Kidney (tissue), 14 donors: ENCODE measurements around the gene XPR1. TPM values are rescaled to one million over a fixed set of nuclear protein-coding genes. Genes with fewer than 3 reads are reported as not detected.
A peak's percentile ranks its signal among the peaks of the same experiment; 100 is the strongest.

Experiments used
- DNase-seq, 5 donors: peaks; one replicate each; pipeline ENCODE4 v3.0.0-alpha.2; 2013 to 2020
- FAIRE-seq: peaks from 2 replicates; lab custom pipeline; 2012; peaks lifted over from hg19 to GRCh38; lab: Jason Lieb, UNC
- H3K27ac ChIP-seq, 2 donors: one replicate each; pipeline ENCODE4 v1.7.0; 2013; ENCODE audit warnings: low read depth in 2 of 2, low read length in 2 of 2, inconsistent platforms in 1 of 2
- H3K27me3 ChIP-seq: one replicate; pipeline ENCODE4 v1.7.1; 2013; ENCODE audit warnings: low read length, inconsistent platforms; ENCODE audit not compliant: control insufficient read depth, insufficient read depth
- H3K36me3 ChIP-seq, 3 donors: one replicate each; pipeline versions ENCODE4 v1.7.0 to v1.7.1; 2013; ENCODE audit warnings: low read length in 3 of 3, control low read depth in 1 of 3, inconsistent platforms in 1 of 3; ENCODE audit not compliant: insufficient read depth in 3 of 3, control insufficient read depth in 2 of 3
- H3K4me1 ChIP-seq, 3 donors: one replicate each; pipeline versions ENCODE4 v1.7.0 to v1.7.1; 2013; ENCODE audit warnings: low read length in 3 of 3, inconsistent platforms in 1 of 3, low read depth in 1 of 3; ENCODE audit not compliant: control insufficient read depth in 2 of 3, insufficient read depth in 2 of 3
- H3K4me3 ChIP-seq, 3 donors: one replicate each; pipeline versions ENCODE4 v1.7.0 to v1.8.1; 2013; ENCODE audit warnings: low read length in 3 of 3, control low read depth in 1 of 3, inconsistent platforms in 1 of 3
- H3K9ac ChIP-seq, 3 donors: one replicate each; pipeline versions ENCODE4 v1.7.0 to v1.7.1; 2013; ENCODE audit warnings: low read length in 3 of 3, control low read depth in 1 of 3, inconsistent platforms in 1 of 3
- H3K9me3 ChIP-seq, 3 donors: one replicate each; pipeline versions ENCODE4 v1.7.0 to v1.7.1; 2013; ENCODE audit warnings: low read length in 3 of 3, control low read depth in 1 of 3, inconsistent platforms in 1 of 3; ENCODE audit not compliant: control insufficient read depth in 2 of 3, insufficient read depth in 1 of 3
- intact Hi-C: fragments of 100-400 bp; cut with DNase I; formaldehyde crosslinking; loops from one replicate; pipeline ENCODE4 v1.11.1; 2022
- polyA plus RNA-seq: library from polyadenylated mRNA; stranded (reverse); fragments of 350-450 nt; fragmentation: Illumina TruSeq; extraction: RNeasy Lipid Tissue Mini Kit (QIAGEN cat#74804); gene quantifications from one replicate; pipeline ENCODE4 v1.2.3, GENCODE V29; 2014; ENCODE audit warnings: low read depth, low replicate concordance; ENCODE audit not compliant: insufficient read depth
- total RNA-seq: library from RNA; stranded (reverse); fragmentation: NEBNext Ultra II Directional; extraction: Animal tissue kit (Norgen Biotek cat#: 25700); gene quantifications from one replicate; pipeline ENCODE4 v1.2.1, GENCODE V29; 2021
- TF ChIP-seq, protein P1 (sequence below): IDR thresholded peaks from 3 replicates; pipeline ENCODE4 v1.5.1; 2012; ENCODE audit warnings: mild to moderate bottlenecking, moderate library complexity, borderline replicate concordance; ENCODE audit not compliant: insufficient read depth; ENCODE audit errors: extremely low read depth
- donor health status: control.
- donor health status: control.
- donor health status: control.
- donor health status: control.
- donor health status: control.
- donor health status: DM: yes; HTN: yes; CAD: no.
- donor health status: Normal renal cell carcinoma (clear cell type).

XPR1 gene
- total and polyA plus RNA-seq, 2 donors from 2014 or later: 10.9 to 33.5 TPM

DNA sequence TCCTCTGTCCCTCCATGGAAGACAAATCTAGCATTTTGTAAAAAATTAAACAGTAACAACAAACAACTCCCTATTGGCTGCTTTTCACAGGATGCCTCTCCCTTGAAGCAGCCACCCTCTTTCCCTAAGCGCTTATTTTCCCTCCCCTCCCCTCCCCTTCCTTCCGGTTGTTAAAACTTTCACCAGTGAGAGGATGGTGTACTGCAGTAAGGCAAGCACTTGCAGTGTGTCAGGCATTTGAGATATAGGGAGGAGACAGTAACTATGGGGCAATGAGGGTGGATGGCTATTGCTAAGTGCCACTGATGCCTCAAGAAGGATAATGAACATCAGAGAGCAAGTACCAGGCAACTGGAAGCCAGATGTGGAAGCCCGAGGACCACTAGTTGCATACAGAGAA lies 261.8 kb downstream of the XPR1 start:
- Histone ChIP-seq H3K9me3 (no peaks in the 10 kb centered on the region), H3K9ac (no peak overlapping the region), H3K36me3 (no peaks in the 10 kb centered on the region), H3K4me1 (peaks cover 0 to 7% (median 5%) of the 10 kb centered on the region in 3 donors), H3K27me3 (no peaks in the 10 kb centered on the region), H3K4me3 (no peak overlapping the region), H3K27ac (no peak overlapping the region)
- TF ChIP-seq, protein P1, sequence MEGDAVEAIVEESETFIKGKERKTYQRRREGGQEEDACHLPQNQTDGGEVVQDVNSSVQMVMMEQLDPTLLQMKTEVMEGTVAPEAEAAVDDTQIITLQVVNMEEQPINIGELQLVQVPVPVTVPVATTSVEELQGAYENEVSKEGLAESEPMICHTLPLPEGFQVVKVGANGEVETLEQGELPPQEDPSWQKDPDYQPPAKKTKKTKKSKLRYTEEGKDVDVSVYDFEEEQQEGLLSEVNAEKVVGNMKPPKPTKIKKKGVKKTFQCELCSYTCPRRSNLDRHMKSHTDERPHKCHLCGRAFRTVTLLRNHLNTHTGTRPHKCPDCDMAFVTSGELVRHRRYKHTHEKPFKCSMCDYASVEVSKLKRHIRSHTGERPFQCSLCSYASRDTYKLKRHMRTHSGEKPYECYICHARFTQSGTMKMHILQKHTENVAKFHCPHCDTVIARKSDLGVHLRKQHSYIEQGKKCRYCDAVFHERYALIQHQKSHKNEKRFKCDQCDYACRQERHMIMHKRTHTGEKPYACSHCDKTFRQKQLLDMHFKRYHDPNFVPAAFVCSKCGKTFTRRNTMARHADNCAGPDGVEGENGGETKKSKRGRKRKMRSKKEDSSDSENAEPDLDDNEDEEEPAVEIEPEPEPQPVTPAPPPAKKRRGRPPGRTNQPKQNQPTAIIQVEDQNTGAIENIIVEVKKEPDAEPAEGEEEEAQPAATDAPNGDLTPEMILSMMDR: no peak
- no peak for FAIRE-seq
- DNase-seq: peak in 1 of 5 donors; percentile 46
- intact Hi-C loops: no loop called here

DNA sequence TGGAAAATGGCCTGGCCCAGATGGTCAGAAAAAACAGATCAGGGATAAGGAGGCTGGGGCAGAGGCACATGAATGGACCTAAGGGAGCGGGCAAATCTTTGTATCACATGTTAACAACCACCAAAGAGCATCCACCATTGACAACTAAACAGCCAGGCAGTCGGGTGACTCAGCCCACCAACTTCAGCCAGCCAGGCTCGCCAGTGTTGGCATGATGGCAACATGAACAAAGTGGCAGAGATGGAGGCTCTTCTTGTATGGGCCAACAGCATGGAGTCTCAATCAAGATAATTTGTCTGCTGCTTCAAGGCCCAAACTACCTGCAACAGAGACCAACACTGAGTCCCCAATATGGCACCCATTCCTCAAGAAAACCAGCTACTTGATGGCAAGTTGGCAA lies 264.3 kb downstream of the XPR1 start:
- TF ChIP-seq, protein P1: no peak
- no peaks in the 10 kb centered on the region for H3K36me3 ChIP-seq
- intact Hi-C loops: no loop called here
- H3K27me3 ChIP-seq: no peaks in the 10 kb centered on the region
- no peak overlapping the region for H3K4me3 ChIP-seq
- H3K9me3 ChIP-seq: no peaks in the 10 kb centered on the region
- no peak for DNase-seq
- H3K9ac ChIP-seq: no peak overlapping the region
- H3K4me1 ChIP-seq: peaks cover 0 to 7% (median 5%) of the 10 kb centered on the region in 3 donors
- no peak overlapping the region for H3K27ac ChIP-seq
- no peak for FAIRE-seq

GRCh38 chr1:180898441-180899219 lies 266.8 kb downstream of the XPR1 start:
- peak in 1 of 5 donors; percentile 21 for DNase-seq
- intact Hi-C loops: no loop called here
- H3K36me3 ChIP-seq: no peaks in the 10 kb centered on the region
- no peak overlapping the region for H3K4me3 ChIP-seq
- no peak for FAIRE-seq
- no peaks in the 10 kb centered on the region for H3K9me3 ChIP-seq
- H3K27me3 ChIP-seq: no peaks in the 10 kb centered on the region
- TF ChIP-seq, protein P1: no peak
- H3K9ac ChIP-seq: no peak overlapping the region
- H3K4me1 ChIP-seq: peaks cover 0 to 2% (median 0%) of the 10 kb centered on the region in 3 donors
- H3K27ac ChIP-seq: no peak overlapping the region
